C4-2B (cell line): ENCODE measurements around the gene KCNH2.

Experiments used
- ZFX ChIP-seq: fragments of 450-650 bp; IDR thresholded peaks from 2 replicates; pipeline ENCODE4 v1.6.1; 2017
- TF ChIP-seq, protein P1 (sequence below): fragments of 450-650 bp; conservative IDR thresholded peaks from 2 replicates; pipeline ENCODE4 v1.5.1; 2017; ENCODE audit warnings: mild to moderate bottlenecking

DNA sequence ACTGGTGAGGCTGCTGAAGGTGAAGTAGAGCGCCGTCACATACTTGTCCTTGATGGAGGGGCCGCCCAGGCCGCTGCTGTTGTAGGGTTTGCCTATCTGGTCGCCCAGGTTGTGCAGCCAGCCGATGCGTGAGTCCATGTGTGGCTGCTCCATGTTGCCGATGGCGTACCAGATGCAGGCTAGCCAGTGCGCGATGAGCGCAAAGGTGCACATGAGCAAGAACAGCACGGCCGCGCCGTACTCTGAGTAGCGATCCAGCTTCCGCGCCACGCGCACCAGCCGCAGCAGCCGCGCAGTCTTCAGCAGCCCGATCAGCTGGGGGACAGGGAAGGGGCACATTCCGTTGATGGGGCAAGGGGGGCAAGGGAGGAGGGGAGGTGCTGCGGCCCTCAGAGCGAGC is 26.6 kb downstream of the KCNH2 start:
- TF ChIP-seq, protein P1, sequence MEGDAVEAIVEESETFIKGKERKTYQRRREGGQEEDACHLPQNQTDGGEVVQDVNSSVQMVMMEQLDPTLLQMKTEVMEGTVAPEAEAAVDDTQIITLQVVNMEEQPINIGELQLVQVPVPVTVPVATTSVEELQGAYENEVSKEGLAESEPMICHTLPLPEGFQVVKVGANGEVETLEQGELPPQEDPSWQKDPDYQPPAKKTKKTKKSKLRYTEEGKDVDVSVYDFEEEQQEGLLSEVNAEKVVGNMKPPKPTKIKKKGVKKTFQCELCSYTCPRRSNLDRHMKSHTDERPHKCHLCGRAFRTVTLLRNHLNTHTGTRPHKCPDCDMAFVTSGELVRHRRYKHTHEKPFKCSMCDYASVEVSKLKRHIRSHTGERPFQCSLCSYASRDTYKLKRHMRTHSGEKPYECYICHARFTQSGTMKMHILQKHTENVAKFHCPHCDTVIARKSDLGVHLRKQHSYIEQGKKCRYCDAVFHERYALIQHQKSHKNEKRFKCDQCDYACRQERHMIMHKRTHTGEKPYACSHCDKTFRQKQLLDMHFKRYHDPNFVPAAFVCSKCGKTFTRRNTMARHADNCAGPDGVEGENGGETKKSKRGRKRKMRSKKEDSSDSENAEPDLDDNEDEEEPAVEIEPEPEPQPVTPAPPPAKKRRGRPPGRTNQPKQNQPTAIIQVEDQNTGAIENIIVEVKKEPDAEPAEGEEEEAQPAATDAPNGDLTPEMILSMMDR = no peak
- no peak for TF ChIP-seq ZFX
